MCF 10A (cell line): Measurements from ENCODE around the gene ARHGAP8. TPM values are rescaled to one million over a fixed set of nuclear protein-coding genes. Genes with fewer than 3 reads are reported as not detected.

Experiments used
- BruUV-seq: library from RNA; stranded (reverse); fragments of 400-500 nt; replicated peaks from 2 replicates; lab custom pipeline; 2021; lab: Mats Ljungman, UMichigan
- CTCF ChIA-PET: fragments of 300-600 bp; sonication (Branson Sonifier 250); formaldehyde crosslinking; extraction: SDS; loops from one replicate; lab custom pipeline; 2021; ENCODE audit warnings: antibody characterized with exemption, inconsistent platforms; lab: Yijun Ruan, JAX
- POLR2A ChIA-PET: fragments of 300-600, 350-650 bp; sonication (Branson Sonifier 250); formaldehyde crosslinking; extraction: SDS; loops from one replicate; lab custom pipeline; 2020; ENCODE audit warnings: antibody characterized with exemption, inconsistent platforms; lab: Yijun Ruan, JAX
- DNase-seq: peaks from one replicate; pipeline ENCODE4 v3.0.0-alpha.2; 2018; ENCODE audit not compliant: unreplicated experiment
- H3K27ac Mint-ChIP-seq: one replicate; pipeline ENCODE4 v1.8.0; 2022; ENCODE audit warnings: mild to moderate bottlenecking, low read depth, mixed read lengths; ENCODE audit not compliant: unreplicated experiment
- H3K27me3 Mint-ChIP-seq: one replicate; pipeline ENCODE4 v1.8.0; 2022; ENCODE audit warnings: mixed read lengths; ENCODE audit not compliant: insufficient read depth, unreplicated experiment
- H3K36me3 Mint-ChIP-seq: one replicate; pipeline ENCODE4 v1.8.0; 2022; ENCODE audit warnings: mild to moderate bottlenecking, moderate library complexity, mixed read lengths; ENCODE audit not compliant: insufficient read depth, unreplicated experiment
- H3K4me1 Mint-ChIP-seq: one replicate; pipeline ENCODE4 v1.8.0; 2022; ENCODE audit warnings: mixed read lengths; ENCODE audit not compliant: insufficient read depth, unreplicated experiment
- H3K4me3 Mint-ChIP-seq: one replicate; pipeline ENCODE4 v1.8.0; 2022; ENCODE audit warnings: mild to moderate bottlenecking, moderate library complexity, mixed read lengths; ENCODE audit not compliant: unreplicated experiment
- H3K9me3 Mint-ChIP-seq: one replicate; pipeline ENCODE4 v1.8.0; 2022; ENCODE audit warnings: mixed read lengths; ENCODE audit not compliant: unreplicated experiment
- intact Hi-C: fragments of 100-400 bp; cut with micrococcal nuclease; formaldehyde crosslinking; loops from 2 replicates; pipeline ENCODE4 v1.14.1; 2022
- total RNA-seq: library from RNA; stranded (reverse); gene quantifications from 2 replicates; pipeline ENCODE4 v1.2.3, GENCODE V29; 2022
- TF ChIP-seq, protein P1 (sequence below): fragments of 200-600 bp; IDR thresholded peaks from one replicate; pipeline ENCODE4 v1.8.0; 2022; ENCODE audit warnings: antibody characterized with exemption, mild to moderate bottlenecking; ENCODE audit not compliant: unreplicated experiment

Gene ARHGAP8
- total RNA-seq, 1 experiment from 2014 or later: 18.6 TPM

DNA sequence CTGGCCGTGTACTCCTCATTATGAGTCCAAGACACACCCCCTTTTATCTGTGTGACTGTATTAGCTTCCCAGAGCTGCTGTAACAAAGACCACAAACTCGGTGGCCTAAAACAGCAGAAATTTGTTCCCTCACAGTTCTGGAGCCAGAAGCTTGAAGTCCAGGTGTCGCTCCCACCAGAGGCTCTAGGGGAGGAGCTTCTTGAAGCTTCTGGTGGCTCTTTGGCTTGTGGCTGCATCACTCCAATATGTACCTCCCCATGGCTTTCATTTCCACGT, 47.4 kb upstream of the ARHGAP8 start:
- H3K4me3 Mint-ChIP-seq: no peak overlapping the region
- intact Hi-C loops: no loop called here
- CTCF ChIA-PET: interaction anchor here (0.6 to 1.3 kb wide), 3 partner anchors 17 to 672 kb away, joined by 3 to 5 read pairs (median 5); no protein-coding TSS in a partner anchor

DNA sequence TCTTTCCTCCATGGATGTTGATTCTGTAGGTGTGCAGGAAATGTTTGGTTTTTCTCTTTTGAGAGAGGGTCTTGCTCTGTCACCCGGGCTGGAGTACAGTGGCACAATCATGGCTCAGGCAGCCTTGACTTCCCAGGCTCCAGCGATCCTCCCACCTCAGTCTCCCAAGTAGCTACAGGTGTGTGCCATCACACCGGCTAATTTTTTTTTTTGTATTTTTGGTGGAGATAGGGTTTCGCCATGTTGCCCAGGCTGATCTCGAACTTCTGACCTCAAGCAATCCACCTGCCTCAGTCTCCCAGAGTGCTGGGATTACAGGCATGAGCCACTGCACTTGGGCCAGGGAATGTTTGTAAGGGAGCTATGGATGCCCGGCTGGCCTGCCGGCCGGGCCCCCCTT, 45.9 kb upstream of the ARHGAP8 start:
- H3K36me3 Mint-ChIP-seq: no peaks in the 10 kb centered on the region
- no peaks in the 10 kb centered on the region for H3K27me3 Mint-ChIP-seq
- no peak for DNase-seq
- peaks cover 4% of the 10 kb centered on the region for H3K4me1 Mint-ChIP-seq
- H3K9me3 Mint-ChIP-seq: no peaks in the 10 kb centered on the region
- TF ChIP-seq, protein P1, sequence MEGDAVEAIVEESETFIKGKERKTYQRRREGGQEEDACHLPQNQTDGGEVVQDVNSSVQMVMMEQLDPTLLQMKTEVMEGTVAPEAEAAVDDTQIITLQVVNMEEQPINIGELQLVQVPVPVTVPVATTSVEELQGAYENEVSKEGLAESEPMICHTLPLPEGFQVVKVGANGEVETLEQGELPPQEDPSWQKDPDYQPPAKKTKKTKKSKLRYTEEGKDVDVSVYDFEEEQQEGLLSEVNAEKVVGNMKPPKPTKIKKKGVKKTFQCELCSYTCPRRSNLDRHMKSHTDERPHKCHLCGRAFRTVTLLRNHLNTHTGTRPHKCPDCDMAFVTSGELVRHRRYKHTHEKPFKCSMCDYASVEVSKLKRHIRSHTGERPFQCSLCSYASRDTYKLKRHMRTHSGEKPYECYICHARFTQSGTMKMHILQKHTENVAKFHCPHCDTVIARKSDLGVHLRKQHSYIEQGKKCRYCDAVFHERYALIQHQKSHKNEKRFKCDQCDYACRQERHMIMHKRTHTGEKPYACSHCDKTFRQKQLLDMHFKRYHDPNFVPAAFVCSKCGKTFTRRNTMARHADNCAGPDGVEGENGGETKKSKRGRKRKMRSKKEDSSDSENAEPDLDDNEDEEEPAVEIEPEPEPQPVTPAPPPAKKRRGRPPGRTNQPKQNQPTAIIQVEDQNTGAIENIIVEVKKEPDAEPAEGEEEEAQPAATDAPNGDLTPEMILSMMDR: no peak
- no TSS peak for BruUV-seq
- H3K4me3 Mint-ChIP-seq: no peak overlapping the region
- ChIA-PET CTCF (interaction anchor here (0.7 to 2.2 kb wide), 3 partner anchors 20 to 134 kb away, joined by 3 to 10 read pairs (median 3); no protein-coding TSS in a partner anchor), POLR2A (no interaction called here)
- no peak overlapping the region for H3K27ac Mint-ChIP-seq
- intact Hi-C loops: no loop called here

More for the DNA sequence above, 47.4 kb upstream of the ARHGAP8 start:
- Mint-ChIP-seq H3K4me1 (no peaks in the 10 kb centered on the region), H3K9me3 (no peaks in the 10 kb centered on the region), H3K27me3 (no peaks in the 10 kb centered on the region), H3K36me3 (no peaks in the 10 kb centered on the region), H3K27ac (no peak overlapping the region)
- POLR2A ChIA-PET: no interaction called here
- TF ChIP-seq, protein P1: no peak
- no peak for DNase-seq
- no TSS peak for BruUV-seq

DNA sequence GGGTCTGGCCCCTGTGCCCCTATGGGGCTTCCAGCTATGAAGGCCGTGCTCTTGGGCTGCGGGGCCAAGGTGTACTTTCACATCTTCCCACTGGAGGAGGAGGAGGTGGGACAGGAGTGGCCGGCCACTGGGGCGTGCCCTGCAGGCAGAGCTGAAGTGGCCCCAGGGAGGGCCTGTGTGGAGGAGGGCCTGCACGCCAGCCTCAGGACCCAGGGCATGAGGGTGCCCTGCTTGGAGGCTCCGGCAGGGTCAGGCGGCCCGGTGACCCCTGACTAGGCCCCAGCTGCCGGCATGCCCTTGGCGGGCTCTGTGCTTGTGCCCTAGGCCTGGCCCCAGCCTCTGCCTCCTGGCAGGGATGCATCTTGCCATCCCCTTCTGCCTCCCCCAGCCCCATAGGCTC, 45.2 kb upstream of the ARHGAP8 start:
- Mint-ChIP-seq H3K27me3 (no peaks in the 10 kb centered on the region), H3K27ac (no peak overlapping the region), H3K9me3 (no peaks in the 10 kb centered on the region), H3K36me3 (no peaks in the 10 kb centered on the region), H3K4me3 (no peak overlapping the region), H3K4me1 (peaks cover 4% of the 10 kb centered on the region)
- CTCF ChIA-PET: interaction anchor here (0.7 to 2.2 kb wide), 3 partner anchors 21 to 135 kb away, joined by 3 to 10 read pairs (median 3); no protein-coding TSS in a partner anchor
- no TSS peak for BruUV-seq
- TF ChIP-seq, protein P1: no peak
- POLR2A ChIA-PET: no interaction called here
- intact Hi-C loops: no loop called here
- DNase-seq: no peak

DNA sequence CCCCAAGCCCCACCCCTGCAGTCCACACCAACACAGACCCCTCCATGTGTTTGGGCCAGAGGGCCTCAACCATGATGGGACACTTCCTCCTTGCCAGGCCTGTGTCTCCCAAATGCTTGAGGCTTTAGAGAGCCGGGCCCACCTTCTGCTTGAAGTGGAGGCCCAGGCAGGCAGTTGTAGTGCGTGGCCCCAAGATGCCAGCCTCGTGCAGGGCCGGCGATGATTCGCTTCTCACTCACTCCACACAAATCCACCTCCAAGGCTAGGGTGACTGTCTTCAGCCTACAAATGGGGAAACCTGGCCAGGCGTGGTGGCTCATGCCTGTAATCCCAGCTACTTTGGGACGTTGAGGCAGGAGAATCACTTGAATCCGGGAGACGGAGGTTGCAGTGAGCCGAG, 44.6 kb upstream of the ARHGAP8 start:
- intact Hi-C loops: no loop called here

More for the DNA sequence above, 44.6 kb upstream of the ARHGAP8 start:
- Mint-ChIP-seq H3K36me3 (no peaks in the 10 kb centered on the region), H3K4me3 (no peak overlapping the region), H3K4me1 (peaks cover 4% of the 10 kb centered on the region), H3K9me3 (no peaks in the 10 kb centered on the region), H3K27me3 (no peaks in the 10 kb centered on the region), H3K27ac (no peak overlapping the region)
- CTCF ChIA-PET: interaction anchor here (0.6 to 2.2 kb wide), 2 partner anchors 28 to 113 kb away, joined by 3 to 10 read pairs; no protein-coding TSS in a partner anchor
- POLR2A ChIA-PET: no interaction called here
- no TSS peak for BruUV-seq
- no peak for DNase-seq
- TF ChIP-seq, protein P1: no peak
